Measurements from ENCODE around the gene CHST8.

Gene CHST8

GRCh38 chr19:33713194-33713593 is 91.4 kb downstream of the CHST8 start:
- H3K9me2 ChIP-seq (replicated peaks; ENCODE audit: low read depth, low read length) = no peaks in the 10 kb centered on the region

DNA sequence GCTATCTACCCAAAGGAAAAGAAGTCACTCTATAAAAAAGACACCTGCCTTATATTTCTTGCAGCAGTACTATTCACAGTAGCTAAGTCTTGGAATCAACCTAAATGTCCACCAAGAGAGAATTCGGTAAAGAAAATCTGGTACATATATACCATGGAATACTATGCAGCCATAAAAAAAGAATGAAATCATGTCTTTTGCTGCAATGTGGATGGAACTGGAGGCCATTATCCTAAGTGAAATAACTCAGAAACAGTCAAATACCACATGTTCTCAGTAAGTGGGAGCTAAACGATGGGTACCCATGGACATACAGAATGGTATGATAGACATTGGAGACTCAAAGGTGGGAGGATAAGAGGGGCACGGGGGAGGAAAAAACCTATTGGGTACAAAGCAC is 92.4 kb downstream of the CHST8 start:
- no peaks in the 10 kb centered on the region for H3K36me3 ChIP-seq (ENCODE audit: insufficient read depth, low read length)
- no peaks in the 10 kb centered on the region for H4K20me1 ChIP-seq (ENCODE audit: insufficient read depth, low read length, poor library complexity, severe bottlenecking)
- H2AFZ ChIP-seq (ENCODE audit: low read length) = no peak overlapping the region
- no peak overlapping the region for H3K4me3 ChIP-seq (ENCODE audit: low read length, poor library complexity, severe bottlenecking)
- no peaks in the 10 kb centered on the region for H3K79me2 ChIP-seq (ENCODE audit: insufficient read depth, low read length)
- no peak overlapping the region for H3K9ac ChIP-seq (ENCODE audit: low read depth, low read length, poor library complexity, severe bottlenecking)
- TF ChIP-seq CTCF (conservative IDR thresholded peaks at IDR 0.05; ENCODE audit: low read length) = no peak
- no peak for TF ChIP-seq EZH2phosphoT487 (IDR thresholded peaks at IDR 0.05; ENCODE audit: borderline replicate concordance)
- H3K4me2 ChIP-seq (ENCODE audit: low read depth, low read length, poor library complexity, severe bottlenecking) = no peak overlapping the region
- no peaks in the 10 kb centered on the region for H3K27me3 ChIP-seq (ENCODE audit: insufficient read depth, low read length, poor library complexity, severe bottlenecking)
- H3K9me3 ChIP-seq (ENCODE audit: insufficient read depth, low read depth, low read length) = no peaks in the 10 kb centered on the region
- H3K9me2 ChIP-seq (replicated peaks; ENCODE audit: low read depth, low read length) = no peaks in the 10 kb centered on the region
- H3F3A ChIP-seq (ENCODE audit: low read depth) = no peaks in the 10 kb centered on the region
- H3K4me1 ChIP-seq (ENCODE audit: insufficient read depth, low read length, poor library complexity, severe bottlenecking) = no peaks in the 10 kb centered on the region

More at GRCh38 chr19:33713194-33713593, 91.4 kb downstream of the CHST8 start:
- TF ChIP-seq CTCF (conservative IDR thresholded peaks at IDR 0.05; ENCODE audit: low read length) (no peak), EZH2phosphoT487 (IDR thresholded peaks at IDR 0.05; ENCODE audit: borderline replicate concordance) (no peak)
- Histone ChIP-seq H3K36me3 (ENCODE audit: insufficient read depth, low read length) (no peaks in the 10 kb centered on the region), H3K9me3 (ENCODE audit: insufficient read depth, low read depth, low read length) (no peaks in the 10 kb centered on the region), H3K4me1 (ENCODE audit: insufficient read depth, low read length, poor library complexity, severe bottlenecking) (no peaks in the 10 kb centered on the region), H3K79me2 (ENCODE audit: insufficient read depth, low read length) (no peaks in the 10 kb centered on the region), H3F3A (ENCODE audit: low read depth) (no peaks in the 10 kb centered on the region), H3K4me2 (ENCODE audit: low read depth, low read length, poor library complexity, severe bottlenecking) (no peak overlapping the region), H3K4me3 (ENCODE audit: low read length, poor library complexity, severe bottlenecking) (no peak overlapping the region), H3K9ac (ENCODE audit: low read depth, low read length, poor library complexity, severe bottlenecking) (no peak overlapping the region), H3K27me3 (ENCODE audit: insufficient read depth, low read length, poor library complexity, severe bottlenecking) (no peaks in the 10 kb centered on the region), H4K20me1 (ENCODE audit: insufficient read depth, low read length, poor library complexity, severe bottlenecking) (no peaks in the 10 kb centered on the region), H2AFZ (ENCODE audit: low read length) (no peak overlapping the region)

DNA sequence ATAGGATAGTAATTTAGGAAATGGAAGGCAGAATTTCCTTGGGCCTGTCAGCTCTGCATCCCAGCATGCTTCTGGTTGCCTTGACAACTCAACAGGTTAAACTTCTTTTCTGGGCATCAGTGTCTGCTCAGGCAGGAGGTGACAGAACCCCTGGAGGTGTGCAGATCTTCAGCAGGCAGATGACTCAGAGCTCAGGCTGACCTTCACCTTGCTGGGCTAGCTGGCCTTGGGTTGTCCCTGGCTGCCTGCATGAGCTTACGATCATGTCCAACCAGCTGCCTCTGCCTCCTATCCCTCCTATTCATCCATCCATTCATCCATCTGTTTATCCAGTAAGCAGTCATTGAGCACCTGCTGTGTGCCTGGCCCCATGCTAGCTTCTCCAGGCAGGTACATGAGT is 93.7 kb downstream of the CHST8 start:
- H3K36me3 ChIP-seq (ENCODE audit: insufficient read depth, low read length) = no peaks in the 10 kb centered on the region
- TF ChIP-seq EZH2phosphoT487 (IDR thresholded peaks at IDR 0.05; ENCODE audit: borderline replicate concordance) (no peak), CTCF (conservative IDR thresholded peaks at IDR 0.05; ENCODE audit: low read length) (no peak)

More for the DNA sequence above, 93.7 kb downstream of the CHST8 start:
- Histone ChIP-seq H2AFZ (ENCODE audit: low read length) (no peak overlapping the region), H3K9me3 (ENCODE audit: insufficient read depth, low read depth, low read length) (no peaks in the 10 kb centered on the region), H3K9ac (ENCODE audit: low read depth, low read length, poor library complexity, severe bottlenecking) (no peak overlapping the region), H3F3A (ENCODE audit: low read depth) (no peaks in the 10 kb centered on the region), H3K27me3 (ENCODE audit: insufficient read depth, low read length, poor library complexity, severe bottlenecking) (no peaks in the 10 kb centered on the region), H3K79me2 (ENCODE audit: insufficient read depth, low read length) (no peaks in the 10 kb centered on the region), H3K4me1 (ENCODE audit: insufficient read depth, low read length, poor library complexity, severe bottlenecking) (no peaks in the 10 kb centered on the region), H3K4me3 (ENCODE audit: low read length, poor library complexity, severe bottlenecking) (no peak overlapping the region), H3K9me2 (replicated peaks; ENCODE audit: low read depth, low read length) (no peaks in the 10 kb centered on the region), H4K20me1 (ENCODE audit: insufficient read depth, low read length, poor library complexity, severe bottlenecking) (no peaks in the 10 kb centered on the region), H3K4me2 (ENCODE audit: low read depth, low read length, poor library complexity, severe bottlenecking) (no peak overlapping the region)

All from Loucy (cell line).